NCI-H2107 treated with DMSO at 0.1 percent for 48 hours (cell line): ENCODE measurements around the gene ANKRD27.
"Not testable (repeated sequence)": the region's sequence is repeated elsewhere in the genome, so short reads cannot be mapped to it uniquely, and the experiment has no call there.

ENCODE experiments used
- DNase-seq: peaks from one replicate; lab custom pipeline; 2025; ENCODE audit not compliant: unreplicated experiment; lab: John Stamatoyannopoulos, UW

Gene ANKRD27

GRCh38 chr19:32674931-32675719 lies at the start of gene ANKRD27:
TSS of gene ANKRD27 (minus strand) at chr19:32675180. CDS start at chr19:32659015, 16,165 bp downstream.
- DNase-seq = peak; percentile 97

GRCh38 chr19:32720936-32721250 lies 45.9 kb upstream of the ANKRD27 start:
- DNase-seq = no peak

GRCh38 chr19:32720216-32720935 lies 45.4 kb upstream of the ANKRD27 start:
- DNase-seq = no peak

- DNase-seq = no peak
Measured at GRCh38 chr19:32719611-32720059, 44.7 kb upstream of the ANKRD27 start, which contains the start of gene TDRD12. TSS of gene TDRD12 (plus strand) at chr19:32719767. CDS start at chr19:32720073, 306 bp downstream.

- no peak for DNase-seq
Measured at GRCh38 chr19:32718286-32718685, 43.3 kb upstream of the ANKRD27 start.

- no peak for DNase-seq
Measured at GRCh38 chr19:32717496-32717895, 42.5 kb upstream of the ANKRD27 start.

GRCh38 chr19:32716203-32716602 lies 41.2 kb upstream of the ANKRD27 start:
- not testable (repeated sequence) for DNase-seq

GRCh38 chr19:32711747-32712146 lies 36.8 kb upstream of the ANKRD27 start:
- DNase-seq = no peak

- no peak for DNase-seq
Measured at GRCh38 chr19:32709032-32709431, 34.1 kb upstream of the ANKRD27 start.

GRCh38 chr19:32708457-32708856 lies 33.5 kb upstream of the ANKRD27 start:
- DNase-seq = no peak

- not testable (repeated sequence) for DNase-seq
Measured at GRCh38 chr19:32704006-32704405, 29.0 kb upstream of the ANKRD27 start.

GRCh38 chr19:32702010-32702409 lies 27.0 kb upstream of the ANKRD27 start:
- DNase-seq = no peak

- not testable (repeated sequence) for DNase-seq
Measured at GRCh38 chr19:32700129-32700528, 25.1 kb upstream of the ANKRD27 start.

- not testable (repeated sequence) for DNase-seq
Measured at GRCh38 chr19:32696771-32697170, 21.8 kb upstream of the ANKRD27 start.

- not testable (repeated sequence) for DNase-seq
Measured at GRCh38 chr19:32695506-32695905, 20.5 kb upstream of the ANKRD27 start.

- DNase-seq = not testable (repeated sequence)
Measured at GRCh38 chr19:32694851-32695250, 19.9 kb upstream of the ANKRD27 start.

GRCh38 chr19:32694316-32694715 lies 19.3 kb upstream of the ANKRD27 start:
- DNase-seq = not testable (repeated sequence)

GRCh38 chr19:32693151-32694108 lies 18.4 kb upstream of the ANKRD27 start:
- DNase-seq = not testable (repeated sequence)

- no peak for DNase-seq
Measured at GRCh38 chr19:32692727-32693061, 17.7 kb upstream of the ANKRD27 start.

GRCh38 chr19:32691952-32692726 lies 17.2 kb upstream of the ANKRD27 start:
- DNase-seq = no peak
